CD4-positive, alpha-beta T cell (primary cell): ENCODE measurements around the gene CRIP2. TPM values are rescaled to one million over a fixed set of nuclear protein-coding genes. Genes with fewer than 3 reads are reported as not detected.

Source experiments
- ATAC-seq: fragments of 200-7000 bp; cut with Tn5 transposase; one replicate; pipeline ENCODE4 v1.10.0; 2022; ENCODE audit warnings: mild to moderate bottlenecking; ENCODE audit not compliant: poor library complexity
- CTCF ChIA-PET: fragments of 350-600 bp; sonication (Branson Sonifier 250); formaldehyde crosslinking; loops from one replicate; lab custom pipeline; 2021; ENCODE audit warnings: antibody characterized with exemption, inconsistent platforms; lab: Charles Lee
- POLR2A ChIA-PET: fragments of 350-600 bp; sonication (Branson Sonifier 250); formaldehyde crosslinking; loops from one replicate; lab custom pipeline; 2021; ENCODE audit warnings: antibody characterized with exemption, inconsistent platforms; lab: Charles Lee
- DNase-seq, 14 experiments: peaks; one replicate each; pipeline ENCODE4 v3.0.0-alpha.2; 2013 to 2020; ENCODE audit warnings: mixed read lengths in 2 of 14
- H3K27ac ChIP-seq, 2 donors: one replicate each; pipeline versions ENCODE4 v1.5.1 to v1.7.0; 2013; ENCODE audit warnings: low read length in 2 of 2, low read depth in 1 of 2, mild to moderate bottlenecking in 1 of 2
- H3K27me3 ChIP-seq, 2 experiments: 1 replicate in 1 of 2; 2 replicates in 1 of 2; pipeline versions ENCODE4 v1.6.1 to v1.7.0; 2013; ENCODE audit warnings: low read length in 2 of 2, control low read depth in 1 of 2, mild to moderate bottlenecking in 1 of 2, moderate library complexity in 1 of 2; ENCODE audit not compliant: insufficient read depth in 2 of 2, control insufficient read depth in 1 of 2
- H3K36me3 ChIP-seq: one replicate; pipeline ENCODE4 v1.6.1; 2013; ENCODE audit warnings: low read length, control low read depth; ENCODE audit not compliant: insufficient read depth
- H3K4me1 ChIP-seq: one replicate; pipeline ENCODE4 v1.6.1; 2013; ENCODE audit warnings: low read length, control low read depth; ENCODE audit not compliant: insufficient read depth
- H3K4me3 ChIP-seq: one replicate; pipeline ENCODE4 v1.5.1; 2013; ENCODE audit warnings: mild to moderate bottlenecking, low read length, moderate library complexity
- H3K9me3 ChIP-seq, 2 experiments: 1 replicate in 1 of 2; 2 replicates in 1 of 2; pipeline versions ENCODE4 v1.6.1 to v1.7.0; 2013; ENCODE audit warnings: low read length in 2 of 2, mild to moderate bottlenecking in 2 of 2, control low read depth in 1 of 2, moderate library complexity in 1 of 2; ENCODE audit not compliant: control insufficient read depth in 1 of 2, insufficient read depth in 1 of 2
- H3K27ac Mint-ChIP-seq: one replicate; pipeline ENCODE4 v1.8.0; 2020; ENCODE audit warnings: mixed read lengths
- H3K27me3 Mint-ChIP-seq: one replicate; pipeline ENCODE4 v1.8.0; 2021; ENCODE audit warnings: mixed read lengths
- H3K36me3 Mint-ChIP-seq: one replicate; pipeline ENCODE4 v1.8.0; 2021; ENCODE audit warnings: low read depth, mixed read lengths
- H3K4me1 Mint-ChIP-seq: one replicate; pipeline ENCODE4 v1.8.0; 2021; ENCODE audit warnings: low read depth, mixed read lengths
- H3K4me3 Mint-ChIP-seq: one replicate; pipeline ENCODE4 v1.8.0; 2020; ENCODE audit warnings: mild to moderate bottlenecking, mixed read lengths
- H3K9me3 Mint-ChIP-seq: one replicate; pipeline ENCODE4 v1.8.0; 2020; ENCODE audit warnings: mixed read lengths
- intact Hi-C, 2 experiments: fragments of 100-400 bp; cut with DNase I in 1 of 2; cut with micrococcal nuclease in 1 of 2; formaldehyde crosslinking; loops; one replicate each; pipeline versions ENCODE4 v1.15.1 to v1.9.0; 2023 to 2025; cut with DNase I, micrococcal nuclease
- total RNA-seq, 174 experiments: library from RNA in 2 of 174; stranded (reverse) in 2 of 174; gene quantifications; one replicate each; pipeline ENCODE4 v1.2.3 and lab custom pipeline; 2021 to 2026
- TF ChIP-seq, protein P1 (sequence below): fragments of 200-600 bp; IDR thresholded peaks from one replicate; pipeline ENCODE4 v1.8.0; 2022; ENCODE audit warnings: antibody characterized with exemption, mild to moderate bottlenecking

The CRIP2 gene
- total RNA-seq, 2 experiments from 2014 or later: 62.5 to 68.3 TPM

DNA sequence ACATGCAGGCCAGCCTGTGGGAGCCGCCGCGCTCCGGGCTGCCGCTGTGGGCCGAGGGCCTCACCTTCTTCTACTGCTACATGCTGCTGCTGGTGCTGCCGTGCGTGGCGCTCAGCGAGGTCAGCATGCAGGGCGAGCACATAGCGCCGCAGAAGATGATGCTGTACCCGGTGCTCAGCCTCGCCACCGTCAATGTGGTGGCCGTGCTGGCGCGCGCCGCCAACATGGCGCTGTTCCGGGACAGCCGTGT, 54.6 kb downstream of the CRIP2 start:
- peaks cover 19 to 23% of the 10 kb centered on the region in 2 experiments for H3K27me3 ChIP-seq
- peak overlapping the region; percentile 86 for H3K4me3 Mint-ChIP-seq
- intact Hi-C loops: loop anchor here (2.0 to 5.0 kb wide), 3 partner anchors 38 to 217 kb away; partner anchors contain the start of genes PACS2 (in 1 of the 2) and TEDC1 (in 1 of the 2)
- peaks cover 0 to 11% of the 10 kb centered on the region in 2 experiments for H3K9me3 ChIP-seq
- H3K36me3 Mint-ChIP-seq: no peaks in the 10 kb centered on the region
- TF ChIP-seq, protein P1, sequence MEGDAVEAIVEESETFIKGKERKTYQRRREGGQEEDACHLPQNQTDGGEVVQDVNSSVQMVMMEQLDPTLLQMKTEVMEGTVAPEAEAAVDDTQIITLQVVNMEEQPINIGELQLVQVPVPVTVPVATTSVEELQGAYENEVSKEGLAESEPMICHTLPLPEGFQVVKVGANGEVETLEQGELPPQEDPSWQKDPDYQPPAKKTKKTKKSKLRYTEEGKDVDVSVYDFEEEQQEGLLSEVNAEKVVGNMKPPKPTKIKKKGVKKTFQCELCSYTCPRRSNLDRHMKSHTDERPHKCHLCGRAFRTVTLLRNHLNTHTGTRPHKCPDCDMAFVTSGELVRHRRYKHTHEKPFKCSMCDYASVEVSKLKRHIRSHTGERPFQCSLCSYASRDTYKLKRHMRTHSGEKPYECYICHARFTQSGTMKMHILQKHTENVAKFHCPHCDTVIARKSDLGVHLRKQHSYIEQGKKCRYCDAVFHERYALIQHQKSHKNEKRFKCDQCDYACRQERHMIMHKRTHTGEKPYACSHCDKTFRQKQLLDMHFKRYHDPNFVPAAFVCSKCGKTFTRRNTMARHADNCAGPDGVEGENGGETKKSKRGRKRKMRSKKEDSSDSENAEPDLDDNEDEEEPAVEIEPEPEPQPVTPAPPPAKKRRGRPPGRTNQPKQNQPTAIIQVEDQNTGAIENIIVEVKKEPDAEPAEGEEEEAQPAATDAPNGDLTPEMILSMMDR: no peak
- peaks cover 16% of the 10 kb centered on the region for H3K27me3 Mint-ChIP-seq
- H3K4me1 Mint-ChIP-seq: peaks cover 17% of the 10 kb centered on the region
- H3K36me3 ChIP-seq: no peaks in the 10 kb centered on the region
- CTCF ChIA-PET: interaction anchor here (0.6 to 2.9 kb wide), 4 partner anchors 36 to 158 kb away, joined by 3 to 20 read pairs (median 6); no protein-coding TSS in a partner anchor
- no peaks in the 10 kb centered on the region for H3K9me3 Mint-ChIP-seq
- POLR2A ChIA-PET: interaction anchor here (2.1 kb wide), 1 partner anchor 39 kb away, joined by 10 read pairs; no protein-coding TSS in a partner anchor
- DNase-seq (peak in 1 of 14 experiments; percentile 66), ATAC-seq (no peak)
- H3K27ac Mint-ChIP-seq: peak overlapping the region; percentile 30
- no peak overlapping the region for H3K27ac ChIP-seq
- H3K4me1 ChIP-seq: peaks cover 39% of the 10 kb centered on the region
- H3K4me3 ChIP-seq: peak overlapping the region; percentile 58

Other genes starting within 250 kb of the CRIP2 start
- 10 to 100 TPM; 36.9 to 37.6 TPM for gene BTBD6, start 226.3 kb upstream of the CRIP2 start, total RNA-seq
- 10 to 100 TPM; 77.4 to 77.7 TPM for gene BRF1, start 173.8 kb upstream of the CRIP2 start, total RNA-seq
- 10 to 100 TPM; 57.7 to 61.5 TPM for gene PACS2, start 160.1 kb upstream of the CRIP2 start, total RNA-seq
- 1 to 10 TPM; 1.3 to 2.8 TPM for gene TEX22, start 76.3 kb upstream of the CRIP2 start, total RNA-seq
- 100 to 1,000 TPM; 107 to 113 TPM for gene MTA1, start 55.0 kb upstream of the CRIP2 start, total RNA-seq
- gene CRIP1, start 12.1 kb downstream of the CRIP2 start, total RNA-seq: 100 to 1,000 TPM; 250 to 258 TPM
- gene TEDC1, start 16.4 kb downstream of the CRIP2 start, total RNA-seq: 100 to 1,000 TPM; 102 to 108 TPM
- 1 to 10 TPM; 1.6 to 1.7 TPM for gene TMEM121, start 51.8 kb downstream of the CRIP2 start, total RNA-seq